NCI-H2227 (cell line): ENCODE measurements around the gene CBX7.
"Not testable (repeated sequence)": the region's sequence is repeated elsewhere in the genome, so short reads cannot be mapped to it uniquely, and the experiment has no call there.

ENCODE experiments used
- DNase-seq: peaks from one replicate; lab custom pipeline; 2025; ENCODE audit not compliant: unreplicated experiment; lab: John Stamatoyannopoulos, UW

CBX7 gene

GRCh38 chr22:39174498-39175352 lies 22.2 kb upstream of the CBX7 start:
- DNase-seq = peak; percentile 40

- DNase-seq = no peak
Observed at GRCh38 chr22:39173787-39174497, 21.5 kb upstream of the CBX7 start.

- DNase-seq = no peak
Observed at GRCh38 chr22:39173050-39173706, 20.7 kb upstream of the CBX7 start.

- DNase-seq = not testable (repeated sequence)
Observed at GRCh38 chr22:39172265-39173049, 20.0 kb upstream of the CBX7 start.

GRCh38 chr22:39171623-39172264 lies 19.3 kb upstream of the CBX7 start:
- DNase-seq = no peak

GRCh38 chr22:39170825-39171622 lies 18.5 kb upstream of the CBX7 start:
- DNase-seq = peak; percentile 75

GRCh38 chr22:39169797-39170466 lies 17.5 kb upstream of the CBX7 start:
- no peak for DNase-seq

GRCh38 chr22:39166547-39166946 lies 14.1 kb upstream of the CBX7 start:
- DNase-seq = no peak

- DNase-seq = not testable (repeated sequence)
Observed at GRCh38 chr22:39156093-39156492, 3.6 kb upstream of the CBX7 start.

- no peak for DNase-seq
Observed at GRCh38 chr22:39155421-39155820, 2.9 kb upstream of the CBX7 start.

- DNase-seq = no peak
Observed at GRCh38 chr22:39153220-39153717, 789 bp upstream of the CBX7 start.

GRCh38 chr22:39152024-39152510 lies 413 bp downstream of the CBX7 start:
- no peak for DNase-seq

GRCh38 chr22:39151329-39151975 lies 1.0 kb downstream of the CBX7 start:
- no peak for DNase-seq

GRCh38 chr22:39150848-39151215 lies 1.6 kb downstream of the CBX7 start:
- DNase-seq = no peak

GRCh38 chr22:39149915-39150847 lies 2.3 kb downstream of the CBX7 start:
- DNase-seq = no peak

GRCh38 chr22:39148727-39149535 lies 3.5 kb downstream of the CBX7 start:
- no peak for DNase-seq
